GM12891 (cell line): ENCODE measurements around the gene MARK3.

Experiments
- PAX5 ChIP-seq: IDR thresholded peaks from 2 replicates; pipeline ENCODE4 v1.6.1; 2011; ENCODE audit warnings: low read length, moderate library complexity, mild to moderate bottlenecking; ENCODE audit not compliant: insufficient read depth, severe bottlenecking
- POLR2A ChIP-seq: IDR thresholded peaks from 2 replicates; pipeline ENCODE4 v1.6.1; 2011; ENCODE audit warnings: low read depth, low read length, control low read depth
- POLR2AphosphoS5 ChIP-seq: IDR thresholded peaks from 2 replicates; pipeline ENCODE4 v1.6.1; 2011; ENCODE audit warnings: low read depth, low read length, control low read depth
- POU2F2 ChIP-seq: IDR thresholded peaks from 2 replicates; pipeline ENCODE4 v1.6.1; 2011; ENCODE audit warnings: low read depth, mild to moderate bottlenecking, control low read depth, low read length, moderate library complexity
- SPI1 ChIP-seq: IDR thresholded peaks from 2 replicates; pipeline ENCODE4 v1.6.1; 2011; ENCODE audit warnings: low read depth, low read length, control low read depth
- TAF1 ChIP-seq: IDR thresholded peaks from 2 replicates; pipeline ENCODE4 v1.6.1; 2011; ENCODE audit warnings: low read depth, low read length, control low read depth

DNA sequence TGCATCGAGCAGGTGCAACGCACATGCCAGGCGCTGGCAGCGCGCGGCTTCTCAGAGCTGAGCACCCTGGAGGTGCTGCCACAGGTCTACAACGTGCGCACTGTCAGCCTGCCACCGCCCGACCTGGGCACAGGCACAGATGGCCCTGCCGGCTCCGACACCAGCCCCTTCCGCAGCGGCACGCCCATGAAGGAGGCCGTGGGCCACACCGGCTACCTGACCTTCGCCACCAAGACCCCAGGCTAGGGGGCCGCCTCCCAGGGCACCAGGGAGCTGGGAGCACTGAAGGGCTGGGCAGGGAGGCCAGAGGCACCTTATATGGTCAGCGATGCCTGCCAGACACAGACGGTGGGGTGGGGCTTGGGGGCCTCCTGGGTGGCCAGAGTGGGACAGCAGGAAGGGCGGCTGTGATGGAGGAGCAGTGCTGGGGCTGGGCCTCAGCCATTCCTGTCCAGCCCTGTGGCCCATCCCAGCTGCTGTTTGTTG lies 149.4 kb downstream of the MARK3 start:
- no peak for TF ChIP-seq POLR2A
- TF ChIP-seq POLR2AphosphoS5 = no peak
- no peak for TF ChIP-seq TAF1
- TF ChIP-seq SPI1 = no peak
- TF ChIP-seq POU2F2 = no peak
- no peak for TF ChIP-seq PAX5
